Activated naive CD4-positive, alpha-beta T cell treated with anti-CD3 and anti-CD28 coated beads, Interleukin-2, amount 50 U/mL, for 16 hours (primary cell): ENCODE results near the gene GLT6D1.
"Not testable (repeated sequence)": the region's sequence is repeated elsewhere in the genome, so short reads cannot be mapped to it uniquely, and the experiment has no call there.

Source experiments
- DNase-seq: peaks from one replicate; pipeline ENCODE4 v3.0.0-alpha.2; 2020

The GLT6D1 gene, protein sequence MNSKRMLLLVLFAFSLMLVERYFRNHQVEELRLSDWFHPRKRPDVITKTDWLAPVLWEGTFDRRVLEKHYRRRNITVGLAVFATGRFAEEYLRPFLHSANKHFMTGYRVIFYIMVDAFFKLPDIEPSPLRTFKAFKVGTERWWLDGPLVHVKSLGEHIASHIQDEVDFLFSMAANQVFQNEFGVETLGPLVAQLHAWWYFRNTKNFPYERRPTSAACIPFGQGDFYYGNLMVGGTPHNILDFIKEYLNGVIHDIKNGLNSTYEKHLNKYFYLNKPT

GRCh38 chr9:135639196-135639595 is at the start of gene GLT6D1:
Gene GLT6D1, minus strand, starts transcription at chr9:135639540. Its CDS starts 353 bp downstream, at chr9:135639187.
- DNase-seq: no peak

GRCh38 chr9:135689011-135689410 is 49.7 kb upstream of the GLT6D1 start:
- no peak for DNase-seq

- DNase-seq: no peak
These were observed 47.9 kb upstream of the GLT6D1 start for GRCh38 chr9:135687216-135687615.

DNA sequence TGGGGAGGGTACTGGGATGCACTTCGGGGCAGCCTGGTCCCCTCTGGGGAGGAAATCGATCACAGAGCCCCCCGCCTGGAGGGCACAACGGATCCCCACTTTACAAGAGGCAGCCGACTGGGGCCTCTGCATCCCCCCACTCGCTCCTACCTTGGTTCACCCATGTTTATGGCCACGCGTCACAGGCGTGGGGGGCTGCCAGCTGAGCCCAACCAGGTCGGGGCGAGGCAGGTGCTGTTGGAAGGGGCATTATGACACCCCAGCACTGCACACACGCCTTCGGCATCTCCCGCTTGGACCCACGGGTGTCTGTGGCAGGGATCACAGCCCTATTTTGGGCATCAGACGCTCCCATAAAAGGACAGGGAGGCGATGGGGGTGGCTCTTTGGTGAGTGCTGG is 45.4 kb upstream of the GLT6D1 start:
- DNase-seq: no peak

DNA sequence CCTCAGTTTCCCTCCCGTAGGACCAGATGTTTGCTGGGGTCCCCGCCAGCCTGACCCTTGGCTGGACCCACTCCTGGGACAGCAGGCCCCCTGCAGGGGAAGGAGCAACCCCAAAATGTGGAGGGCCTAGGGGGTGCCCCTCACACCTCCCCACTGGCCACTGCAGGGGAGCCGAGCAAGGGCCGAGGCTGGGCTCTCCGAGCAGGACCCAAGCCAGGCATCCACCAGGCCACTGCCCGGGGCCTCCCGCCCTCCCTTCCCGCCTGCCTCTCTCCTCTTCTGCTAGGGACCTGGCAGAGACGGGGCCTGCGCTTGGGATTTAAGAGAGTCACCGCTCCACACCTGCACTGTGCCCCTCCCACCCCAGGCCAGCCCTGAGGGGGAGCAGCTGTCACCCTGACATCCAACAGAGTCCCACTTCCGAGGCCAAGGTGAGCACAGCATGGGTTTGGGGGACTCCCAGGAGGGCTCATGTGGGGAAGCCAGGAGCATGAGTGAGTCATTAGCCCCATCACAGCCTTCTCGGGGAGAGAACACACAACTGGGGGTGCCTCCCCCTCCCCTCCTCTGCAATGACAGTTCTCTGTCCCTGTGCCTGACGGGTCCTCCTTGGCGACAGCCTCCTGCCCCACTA is 44.2 kb upstream of the GLT6D1 start:
- DNase-seq: no peak

- DNase-seq: no peak
These were observed 41.8 kb upstream of the GLT6D1 start for GRCh38 chr9:135681161-135681560.

DNA sequence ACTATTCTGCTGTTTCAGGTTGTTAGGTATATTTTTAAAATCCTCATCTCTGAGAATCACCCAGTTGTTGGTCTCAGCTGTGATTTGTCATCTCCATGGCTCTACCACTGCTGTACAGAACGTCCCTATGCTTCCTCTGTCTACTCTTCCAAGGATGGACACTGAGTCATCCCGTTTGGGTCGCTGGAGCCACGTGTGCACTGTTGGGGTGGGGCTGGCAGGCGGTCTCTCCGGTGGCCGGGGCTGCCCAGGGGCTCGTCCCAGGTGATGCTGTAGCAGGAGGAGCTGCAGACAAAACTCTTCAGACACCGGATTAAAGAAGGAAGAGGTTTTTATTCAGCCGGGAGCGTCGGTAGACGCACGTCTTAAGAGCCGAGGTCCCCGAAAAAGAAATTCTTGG is 40.7 kb upstream of the GLT6D1 start:
- no peak for DNase-seq

- DNase-seq: no peak
These were observed 39.1 kb upstream of the GLT6D1 start for GRCh38 chr9:135678236-135679017.

DNA sequence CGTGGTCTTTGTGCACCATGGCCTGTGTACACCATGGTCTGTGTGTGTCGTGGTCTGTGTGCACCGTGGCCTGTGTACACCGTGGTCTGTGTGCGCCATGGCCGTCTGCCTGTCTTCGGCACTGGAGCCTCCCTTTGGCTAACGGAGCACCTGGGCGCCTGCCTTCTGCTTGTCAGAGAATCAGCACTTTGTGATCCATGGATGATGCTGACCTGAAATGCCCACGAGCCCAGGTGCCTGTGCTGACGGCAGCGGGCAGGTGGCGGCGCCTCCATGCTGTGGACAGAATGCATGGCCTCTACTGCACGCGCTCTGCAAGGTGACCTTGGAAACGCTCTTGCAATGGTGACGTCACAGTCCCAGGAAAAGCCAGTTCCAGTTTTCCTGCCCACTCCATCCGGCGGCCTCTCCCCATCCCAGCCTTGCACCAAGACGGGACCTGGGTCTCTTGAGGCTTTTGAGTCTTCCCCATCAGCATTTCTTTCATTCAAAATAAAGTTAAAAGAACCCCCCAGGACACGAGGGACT is 38.4 kb upstream of the GLT6D1 start:
- DNase-seq: no peak

DNA sequence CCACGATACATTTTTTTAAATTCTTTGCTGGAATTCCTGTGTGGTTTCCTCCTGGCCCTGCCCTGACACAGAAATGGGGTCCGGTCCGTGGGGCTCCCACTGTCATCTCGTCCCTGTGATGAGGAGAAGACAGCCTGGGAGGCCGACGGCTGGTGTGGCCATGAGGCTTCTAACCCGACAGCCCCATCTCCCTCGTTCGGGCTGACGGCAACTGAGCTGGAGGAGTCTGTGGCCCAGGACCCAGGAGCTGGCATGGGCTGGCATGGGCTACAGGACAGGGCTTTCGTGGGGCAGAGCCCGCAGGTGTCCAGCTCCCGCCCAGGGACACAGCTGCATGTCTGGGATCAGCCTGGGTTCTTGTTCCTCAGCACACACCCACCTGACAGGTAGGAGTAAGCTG is 37.6 kb upstream of the GLT6D1 start:
- no peak for DNase-seq

- no peak for DNase-seq
These were observed 35.6 kb upstream of the GLT6D1 start for GRCh38 chr9:135674977-135675376.

GRCh38 chr9:135673941-135674340 is 34.6 kb upstream of the GLT6D1 start:
- DNase-seq: no peak

- DNase-seq: not testable (repeated sequence)
These were observed 33.4 kb upstream of the GLT6D1 start for GRCh38 chr9:135672786-135673185.

GRCh38 chr9:135671591-135672041 is 32.3 kb upstream of the GLT6D1 start:
- DNase-seq: no peak

DNA sequence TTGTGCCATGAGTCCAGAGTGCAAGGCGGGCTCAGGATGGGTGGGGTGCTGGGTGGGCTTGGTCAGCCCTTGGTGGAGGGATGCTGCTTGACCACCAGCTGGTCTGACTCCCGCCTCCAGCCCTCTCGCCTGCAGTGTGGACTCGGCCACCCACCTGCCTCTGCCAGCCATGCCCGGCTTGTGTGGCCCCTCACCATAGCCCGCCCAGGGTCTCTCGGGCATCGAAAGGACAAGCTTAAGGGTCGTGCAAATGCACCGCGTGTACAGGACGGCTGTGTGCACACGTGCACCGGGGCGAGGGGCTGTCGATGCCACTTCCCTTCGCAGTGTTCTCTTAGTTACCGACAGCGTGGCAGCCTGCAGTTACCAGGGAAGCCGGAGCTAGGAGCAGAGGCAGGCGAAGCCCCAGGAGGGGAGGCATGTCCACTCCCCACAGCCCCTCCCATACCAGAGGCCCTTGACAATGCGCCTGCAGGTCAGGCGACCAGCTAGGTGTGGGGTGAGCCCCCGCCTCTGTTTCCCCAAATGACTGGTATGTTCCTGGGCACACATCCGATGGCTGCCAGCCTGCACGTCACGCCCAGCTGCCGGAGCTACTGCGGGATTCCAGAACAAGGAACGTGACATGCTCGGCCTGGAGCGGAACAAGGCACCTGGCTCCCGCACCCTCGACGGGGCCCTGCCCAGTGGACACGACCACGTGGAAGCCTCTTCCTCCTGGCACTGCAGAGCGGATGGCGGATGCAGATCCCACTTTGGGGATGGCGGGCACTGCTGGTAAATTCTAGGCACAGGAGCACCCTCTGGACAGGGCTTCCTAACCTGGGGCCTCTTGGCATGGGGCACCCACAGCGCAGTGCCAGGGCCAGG is 31.6 kb upstream of the GLT6D1 start:
- no peak for DNase-seq

DNA sequence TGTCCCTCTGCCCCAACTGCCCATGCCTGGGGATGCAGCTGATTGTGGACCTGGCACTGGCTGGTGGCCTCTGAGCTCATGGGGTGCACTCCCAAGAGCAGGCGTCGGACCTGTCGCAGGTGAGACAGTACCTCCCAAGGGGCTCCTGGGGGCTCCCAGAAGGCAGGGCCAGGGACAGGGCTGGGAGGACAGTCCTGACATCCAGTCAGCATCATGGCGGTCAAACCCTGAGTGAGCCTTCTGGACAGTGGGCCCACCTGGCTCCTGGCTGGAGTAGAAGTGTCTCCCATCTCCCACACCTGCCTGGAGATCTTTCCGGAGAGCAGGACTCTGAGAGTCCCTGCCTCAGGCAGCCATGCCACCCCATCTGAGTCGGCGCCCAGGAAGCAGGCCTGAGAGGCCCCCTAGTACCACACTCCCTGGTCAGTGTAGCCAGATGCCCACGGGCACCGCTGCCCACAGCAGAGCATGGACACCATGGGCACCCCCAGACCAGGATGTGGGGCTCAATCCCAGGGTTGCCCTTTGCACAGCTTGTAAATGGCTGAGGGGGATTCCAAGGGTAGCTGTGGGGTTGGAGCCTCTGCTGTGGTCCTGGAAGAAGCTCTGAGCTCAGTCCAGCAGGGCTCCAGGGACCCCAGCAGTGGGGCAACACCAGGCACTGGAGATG is 30.4 kb upstream of the GLT6D1 start:
- DNase-seq: no peak

GRCh38 chr9:135669018-135669417 is 29.7 kb upstream of the GLT6D1 start:
- not testable (repeated sequence) for DNase-seq

DNA sequence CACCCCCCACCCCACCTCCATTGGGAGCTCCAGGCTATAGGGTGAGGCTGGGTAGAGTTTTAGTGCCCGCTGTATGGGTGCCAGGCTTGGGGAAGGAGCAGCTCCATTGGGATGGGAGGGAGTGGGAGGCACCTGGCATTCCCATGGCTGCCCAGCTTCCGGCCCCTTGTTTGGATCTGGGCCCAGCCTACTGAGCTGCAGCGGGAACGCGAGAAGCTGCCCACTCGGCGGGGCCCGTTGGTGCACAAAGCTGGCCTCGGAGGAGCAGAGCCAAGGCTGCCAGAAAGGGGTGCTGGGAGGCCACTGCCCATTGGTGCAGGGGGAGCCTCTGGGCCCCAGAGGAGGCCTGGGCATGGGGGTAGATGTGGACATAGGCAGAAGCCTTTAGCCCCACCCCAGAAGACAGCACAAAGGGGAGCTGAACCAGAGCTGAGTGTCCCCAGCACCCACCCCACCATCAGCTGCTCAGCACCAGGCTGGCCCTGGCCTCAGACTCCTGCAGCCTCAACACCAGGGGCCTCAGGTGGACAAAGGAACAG is 28.2 kb upstream of the GLT6D1 start:
- no peak for DNase-seq

- DNase-seq: no peak
These were observed 27.5 kb upstream of the GLT6D1 start for GRCh38 chr9:135666534-135667462.

DNA sequence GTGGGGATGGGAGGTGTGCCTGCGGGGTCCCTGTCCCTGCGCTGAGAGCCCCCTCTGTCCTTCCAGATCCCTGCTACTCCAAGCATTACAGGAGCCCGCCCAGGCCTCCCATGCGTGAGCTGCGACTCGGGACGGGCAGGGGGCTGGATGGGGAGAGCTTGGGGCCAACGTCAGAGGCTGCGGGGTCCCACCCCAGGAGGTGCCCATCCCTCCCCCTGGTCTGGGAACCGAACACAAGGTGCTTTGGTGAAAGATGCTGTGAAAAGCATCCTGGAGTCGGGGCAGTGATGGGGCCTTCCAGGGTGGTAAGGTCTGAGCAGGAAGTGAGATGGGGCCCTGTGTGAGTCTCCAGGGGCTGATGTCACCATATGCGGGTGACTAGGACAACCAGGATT is 26.5 kb upstream of the GLT6D1 start:
- no peak for DNase-seq
